Measurements from ENCODE around the gene ARHGEF39.

DNA sequence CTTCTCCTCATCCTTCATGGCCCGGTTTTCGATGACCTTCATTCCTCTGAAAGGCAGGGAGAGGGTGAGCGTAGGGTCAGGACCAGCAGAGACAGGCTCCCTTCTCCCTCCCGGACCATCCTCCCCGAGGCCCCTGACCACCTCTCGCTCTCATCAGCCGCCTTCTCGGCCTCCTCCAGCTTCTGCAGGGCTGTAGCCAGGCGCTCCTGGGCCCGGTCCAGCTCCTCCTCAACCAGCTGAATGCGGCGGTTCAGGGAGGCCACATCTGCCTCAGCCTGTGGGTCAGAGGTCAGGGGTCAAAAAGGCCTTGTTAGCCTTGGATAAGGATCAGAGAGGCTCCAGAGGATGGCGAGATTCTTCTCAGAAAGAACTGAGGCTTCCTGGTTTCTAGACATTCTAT is 20.5 kb upstream of the ARHGEF39 start:
- TF ChIP-seq GATA2 (IDR thresholded peaks at IDR 0.05; ENCODE audit: low read depth, low read length) (no peak), GATA3 (IDR thresholded peaks at IDR 0.05; ENCODE audit: low read depth, low read length) (no peak)

Data from SH-SY5Y (cell line).